NCI-H82 treated with DMSO at 0.1 percent for 48 hours (cell line): ENCODE measurements around the gene GOLGA2.
"Not testable (repeated sequence)": the region's sequence is repeated elsewhere in the genome, so short reads cannot be mapped to it uniquely, and the experiment has no call there.

Experiments
- DNase-seq: peaks from one replicate; lab custom pipeline; 2025; ENCODE audit not compliant: unreplicated experiment; lab: John Stamatoyannopoulos, UW

The GOLGA2 gene

GRCh38 chr9:128296340-128297220 lies 20.8 kb upstream of the GOLGA2 start:
- DNase-seq: no peak

GRCh38 chr9:128294142-128294541 lies 18.3 kb upstream of the GOLGA2 start:
- no peak for DNase-seq

- DNase-seq: no peak
These were observed 17.3 kb upstream of the GOLGA2 start for GRCh38 chr9:128293091-128293490.

- no peak for DNase-seq
These were observed 16.2 kb upstream of the GOLGA2 start for GRCh38 chr9:128292009-128292408.

GRCh38 chr9:128288273-128289004 lies 12.6 kb upstream of the GOLGA2 start:
- no peak for DNase-seq

GRCh38 chr9:128286440-128286839 lies 10.6 kb upstream of the GOLGA2 start:
- DNase-seq: no peak

GRCh38 chr9:128285033-128285784 lies 9.4 kb upstream of the GOLGA2 start:
- no peak for DNase-seq

GRCh38 chr9:128282500-128282899 lies 6.7 kb upstream of the GOLGA2 start:
- DNase-seq: peak; percentile 45

GRCh38 chr9:128280084-128280622 lies 4.3 kb upstream of the GOLGA2 start:
- no peak for DNase-seq

- DNase-seq: not testable (repeated sequence)
These were observed 3.6 kb upstream of the GOLGA2 start for GRCh38 chr9:128279088-128280073.

GRCh38 chr9:128276574-128277270 lies 915 bp upstream of the GOLGA2 start:
- no peak for DNase-seq

GRCh38 chr9:128276008-128276573 lies 284 bp upstream of the GOLGA2 start, which contains the start of gene SWI5:
SWI5 (plus strand) TSS chr9:128276276.
- peak; percentile 99 for DNase-seq

- DNase-seq: no peak
These were observed 1.6 kb downstream of the GOLGA2 start for GRCh38 chr9:128274245-128274644.

- no peak for DNase-seq
These were observed 4.3 kb downstream of the GOLGA2 start for GRCh38 chr9:128271512-128271911.

GRCh38 chr9:128271112-128271511 lies 4.7 kb downstream of the GOLGA2 start:
- no peak for DNase-seq

GRCh38 chr9:128266868-128267590 lies 8.8 kb downstream of the GOLGA2 start:
- DNase-seq: no peak

- no peak for DNase-seq
These were observed 10.4 kb downstream of the GOLGA2 start for GRCh38 chr9:128265348-128265847.

GRCh38 chr9:128262687-128263086 lies 13.1 kb downstream of the GOLGA2 start:
- DNase-seq: no peak
